Adrenal gland (tissue), 12 donors: ENCODE data around the gene AUTS2. TPM values are rescaled to one million over a fixed set of nuclear protein-coding genes. Genes with fewer than 3 reads are reported as not detected.
A peak's percentile ranks its signal among the peaks of the same experiment; 100 is the strongest.

ENCODE experiments used
- DNase-seq, 7 donors: peaks; one replicate each; pipeline ENCODE4 v3.0.0-alpha.2; 2019 to 2020
- H3K27ac ChIP-seq, 5 donors: fragments of 200-600 bp; sonication (generic) in 4 of 5; 1 replicate in 3 of 5; 2 replicates in 2 of 5; pipeline versions ENCODE4 v1.5.1 to v1.8.0; 2016 to 2020; ENCODE audit warnings: mild to moderate bottlenecking in 1 of 5
- H3K27me3 ChIP-seq: fragments of 200-600 bp; 2 replicates; pipeline ENCODE4 v1.8.0; 2021
- H3K36me3 ChIP-seq, 2 donors: fragments of 200-600 bp; replicated peaks in 1 of 2; 1 replicate in 1 of 2; 2 replicates in 1 of 2; pipeline versions ENCODE4 v1.5.1 to v1.8.0; 2018 to 2022
- H3K4me1 ChIP-seq, 2 donors: fragments of 200-600 bp; replicated peaks in 1 of 2; 1 replicate in 1 of 2; 2 replicates in 1 of 2; pipeline versions ENCODE4 v1.5.1 to v1.8.0; 2018 to 2021
- H3K4me3 ChIP-seq, 4 donors: fragments of 200-600 bp; sonication (generic) in 3 of 4; one replicate each; pipeline ENCODE4 v1.5.1; 2016 to 2018
- H3K9me3 ChIP-seq, 3 donors: fragments of 200-600 bp; sonication (generic) in 1 of 3; replicated peaks in 1 of 3; 1 replicate in 2 of 3; 2 replicates in 1 of 3; pipeline versions ENCODE4 v1.5.1 to v1.8.0; 2016 to 2021
- CTCF ChIP-seq, 6 experiments: fragments of 450-650 bp in 4 of 6; fragments of 200-600 bp in 2 of 6; sonication (generic) in 1 of 6; IDR thresholded peaks; 1 replicate in 5 of 6; 2 replicates in 1 of 6; pipeline versions ENCODE4 v1.5.1 to v1.8.0; 2016 to 2021; ENCODE audit warnings: antibody characterized with exemption in 6 of 6, mild to moderate bottlenecking in 2 of 6, moderate library complexity in 1 of 6
- POLR2A ChIP-seq, 2 donors: fragments of 450-650 bp; IDR thresholded peaks; one replicate each; pipeline ENCODE4 v1.6.1; 2017; ENCODE audit warnings: antibody characterized with exemption in 2 of 2, mild to moderate bottlenecking in 2 of 2, moderate library complexity in 1 of 2
- WGBS, 4 donors: extraction: QIAGEN DNeasy Blood & Tissue Kit in 2 of 4; methylation state at CpG; one replicate each; pipeline versions ENCODE4 v1.1.5 to v1.1.7; 2013 to 2017; 5-methylcytosine and 5-hydroxymethylcytosine counted together
- intact Hi-C, 2 donors: fragments of 100-400 bp; cut with DNase I; formaldehyde crosslinking; loops; one replicate each; pipeline versions ENCODE4 v1.14.1 to v1.15.0; 2022 to 2023
- polyA plus RNA-seq, 3 donors: library from polyadenylated mRNA; stranded (reverse); fragments of 200-250 nt in 2 of 3; fragments of 350-450 nt in 1 of 3; fragmentation: Illumina TruSeq in 1 of 3; extraction: RNeasy Lipid Tissue Mini Kit (QIAGEN cat#74804) in 1 of 3; gene quantifications; one replicate each; pipeline ENCODE4 v1.2.3, GENCODE V29; 2013 to 2014
- total RNA-seq, 9 donors: library from RNA; depleted of rRNA in 4 of 9; stranded (reverse); fragments of >200 nt in 4 of 9; fragments of 120-200 nt in 1 of 9; fragmentation: NEBNext Ultra II Directional in 1 of 9; extraction: Animal tissue kit (Norgen Biotek cat#: 25700) in 1 of 9; gene quantifications; one replicate each; pipeline versions ENCODE4 v1.1.0 to v1.2.4, GENCODE V29; 2013 to 2023
- donor health status: healthy with polysubstance abuse.
- donor health status: Bipolar disorder and iron deficiency.
- donor health status: DM: yes; HTN: yes; CAD: no.
- donor health status: DM: no; HTN: no; CAD: no.
- donor health status: DM: no; HTN: no; CAD: no.
- donor health status: DM: yes; HTN: yes; CAD: no.

Gene AUTS2
- total and polyA plus RNA-seq, 12 donors, result 6.4 to 44.0 (median 15.2) TPM

GRCh38 chr7:70071766-70072165 lies 473.5 kb downstream of the AUTS2 start:
- TF ChIP-seq POLR2A (IDR thresholded peaks at IDR 0.05) (no peak), CTCF (IDR thresholded peaks at IDR 0.05) (no peak)
- peaks cover 5 to 14% of the 10 kb centered on the region in 2 donors for H3K4me1 ChIP-seq
- peak overlapping the region in 3 of 5 donors; percentile 12 to 22 (median 21) for H3K27ac ChIP-seq
- DNase-seq, result no peak
- H3K4me3 ChIP-seq, result no peak overlapping the region
- 87 to 90% (median 89%) methylated on average over 7 of the region's 7 CpGs for WGBS, 4 donors
- no peaks in the 10 kb centered on the region for H3K27me3 ChIP-seq
- intact Hi-C loops, result no loop called here
- no peaks in the 10 kb centered on the region for H3K36me3 ChIP-seq
- no peaks in the 10 kb centered on the region for H3K9me3 ChIP-seq

- no peaks in the 10 kb centered on the region for H3K9me3 ChIP-seq
- peak; percentile 26 to 74 (median 42) for DNase-seq
- H3K36me3 ChIP-seq, result no peaks in the 10 kb centered on the region
- intact Hi-C loops, result no loop called here
- TF ChIP-seq POLR2A (IDR thresholded peaks at IDR 0.05) (no peak), CTCF (IDR thresholded peaks at IDR 0.05) (no peak)
- H3K4me1 ChIP-seq, result peaks cover 5 to 14% of the 10 kb centered on the region in 2 donors
- WGBS, 4 donors, result 6 to 18% (median 14%) methylated on average over 2 of the region's 2 CpGs
- no peaks in the 10 kb centered on the region for H3K27me3 ChIP-seq
- H3K4me3 ChIP-seq, result no peak overlapping the region
- peak overlapping the region in 3 of 5 donors; percentile 10 to 22 (median 12) for H3K27ac ChIP-seq
Measured at GRCh38 chr7:70072220-70072619, 473.9 kb downstream of the AUTS2 start.

- no peak overlapping the region for H3K4me3 ChIP-seq
- peaks cover 5 to 13% of the 10 kb centered on the region in 2 donors for H3K4me1 ChIP-seq
- DNase-seq, result no peak
- 85 to 94% (median 90%) methylated on average over 1 of the region's 1 CpG for WGBS, 4 donors
- no peaks in the 10 kb centered on the region for H3K9me3 ChIP-seq
- no peak overlapping the region for H3K27ac ChIP-seq
- TF ChIP-seq POLR2A (IDR thresholded peaks at IDR 0.05), result no peak
- TF ChIP-seq CTCF (IDR thresholded peaks at IDR 0.05), result no peak
- H3K27me3 ChIP-seq, result no peaks in the 10 kb centered on the region
- no peaks in the 10 kb centered on the region for H3K36me3 ChIP-seq
- intact Hi-C loops, result no loop called here
Measured at GRCh38 chr7:70076325-70076724, 478.1 kb downstream of the AUTS2 start.

- WGBS, 4 donors, result 70 to 81% (median 77%) methylated on average over 5 of the region's 5 CpGs
- H3K36me3 ChIP-seq, result no peaks in the 10 kb centered on the region
- DNase-seq, result no peak
- H3K9me3 ChIP-seq, result peaks cover 0 to 3% (median 0%) of the 10 kb centered on the region in 3 donors
- H3K4me3 ChIP-seq, result no peak overlapping the region
- intact Hi-C loops, result no loop called here
- H3K27ac ChIP-seq, result no peak overlapping the region
- TF ChIP-seq CTCF (IDR thresholded peaks at IDR 0.05) (no peak), POLR2A (IDR thresholded peaks at IDR 0.05) (no peak)
- no peaks in the 10 kb centered on the region for H3K27me3 ChIP-seq
- no peaks in the 10 kb centered on the region for H3K4me1 ChIP-seq
Measured at GRCh38 chr7:70082099-70082611, 483.9 kb downstream of the AUTS2 start.
